Calu3 (cell line): ENCODE results near the gene FARS2. TPM values are rescaled to one million over a fixed set of nuclear protein-coding genes. Genes with fewer than 3 reads are reported as not detected.

Experiments
- BruUV-seq: library from RNA; stranded (reverse); fragments of 400-500 nt; replicated peaks from 2 replicates; lab custom pipeline; 2021; lab: Mats Ljungman, UMichigan
- CTCF ChIA-PET: fragments of 300-600 bp; sonication (Branson Sonifier 250); formaldehyde crosslinking; loops from one replicate; lab custom pipeline; 2022; ENCODE audit warnings: antibody characterized with exemption; lab: Charles Lee
- DNase-seq: peaks from one replicate; pipeline ENCODE4 v3.0.0; 2022
- H3K27ac Mint-ChIP-seq: one replicate; pipeline ENCODE4 v1.8.0; 2022; ENCODE audit warnings: mixed read lengths; ENCODE audit not compliant: unreplicated experiment
- H3K27me3 Mint-ChIP-seq: one replicate; pipeline ENCODE4 v1.8.0; 2022; ENCODE audit warnings: mixed read lengths; ENCODE audit not compliant: unreplicated experiment
- H3K36me3 Mint-ChIP-seq: one replicate; pipeline ENCODE4 v1.8.0; 2022; ENCODE audit warnings: mild to moderate bottlenecking, moderate library complexity, mixed read lengths; ENCODE audit not compliant: insufficient read depth, unreplicated experiment
- H3K4me1 Mint-ChIP-seq: one replicate; pipeline ENCODE4 v1.8.0; 2022; ENCODE audit warnings: mild to moderate bottlenecking, low read depth, mixed read lengths; ENCODE audit not compliant: unreplicated experiment
- H3K4me3 Mint-ChIP-seq: one replicate; pipeline ENCODE4 v1.8.0; 2022; ENCODE audit warnings: mild to moderate bottlenecking, low read depth, moderate library complexity, mixed read lengths; ENCODE audit not compliant: unreplicated experiment
- H3K9me3 Mint-ChIP-seq: one replicate; pipeline ENCODE4 v1.8.0; 2022; ENCODE audit warnings: low read depth, mixed read lengths; ENCODE audit not compliant: unreplicated experiment
- CTCF ChIP-seq: fragments of 200-600 bp; IDR thresholded peaks from one replicate; pipeline ENCODE4 v1.8.0; 2022; ENCODE audit warnings: antibody characterized with exemption; ENCODE audit not compliant: unreplicated experiment
- intact Hi-C: fragments of 100-400 bp; cut with micrococcal nuclease; formaldehyde crosslinking; loops from one replicate; pipeline ENCODE4 v1.10.0; 2022; ENCODE audit not compliant: unreplicated experiment
- total RNA-seq: library from RNA; stranded (reverse); gene quantifications from 2 replicates; pipeline ENCODE4 v1.2.3, GENCODE V29; 2022

FARS2 gene
- total RNA-seq, 1 experiment from 2014 or later = 13.4 TPM

GRCh38 chr6:5443491-5443890, 182.2 kb downstream of the FARS2 start:
- CTCF ChIA-PET = no interaction called here
- no peaks in the 10 kb centered on the region for H3K27me3 Mint-ChIP-seq
- H3K4me1 Mint-ChIP-seq = no peaks in the 10 kb centered on the region
- no peaks in the 10 kb centered on the region for H3K36me3 Mint-ChIP-seq
- no peaks in the 10 kb centered on the region for H3K9me3 Mint-ChIP-seq
- intact Hi-C loops = no loop called here
- no peak for DNase-seq
- no peak overlapping the region for H3K4me3 Mint-ChIP-seq
- TF ChIP-seq CTCF = no peak
- no peak overlapping the region for H3K27ac Mint-ChIP-seq
- BruUV-seq = no TSS peak

DNA sequence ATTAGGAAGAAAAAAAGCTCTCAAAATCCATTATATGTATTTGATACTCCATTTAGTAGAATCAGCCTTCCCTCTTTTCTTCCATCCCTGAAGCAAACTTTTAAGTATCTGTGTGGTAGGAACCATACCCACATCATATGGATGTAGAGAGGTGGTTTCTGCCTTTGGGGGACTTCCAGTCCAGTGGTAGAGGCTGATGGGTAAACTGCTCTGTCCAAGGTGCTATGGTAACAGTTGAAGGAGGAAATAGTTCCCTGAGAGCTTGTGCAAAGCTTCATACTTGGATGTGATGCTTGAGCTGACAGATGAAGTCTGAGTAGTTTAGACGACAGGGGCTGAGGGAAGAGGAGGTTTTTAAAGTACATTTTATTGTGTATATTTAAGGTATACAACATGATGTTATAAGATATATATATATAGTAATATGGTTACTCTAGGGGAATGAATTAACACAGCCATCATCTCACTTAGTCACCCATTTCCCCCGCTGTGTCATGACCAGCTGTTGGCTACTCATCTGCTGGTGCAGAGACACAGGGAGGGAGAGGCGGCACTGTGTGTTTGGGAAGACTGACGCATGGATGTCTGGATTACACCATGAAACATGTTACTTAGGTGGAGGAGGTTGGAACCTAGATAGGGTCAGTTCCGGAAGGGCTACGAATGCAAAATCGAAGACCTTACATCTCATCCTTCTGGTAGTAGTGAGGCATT, 185.2 kb downstream of the FARS2 start:
- Mint-ChIP-seq H3K36me3 (no peaks in the 10 kb centered on the region), H3K27ac (no peak overlapping the region), H3K9me3 (no peaks in the 10 kb centered on the region), H3K27me3 (no peaks in the 10 kb centered on the region), H3K4me1 (no peaks in the 10 kb centered on the region), H3K4me3 (no peak overlapping the region)
- DNase-seq = no peak
- CTCF ChIA-PET = no interaction called here
- TF ChIP-seq CTCF = no peak
- BruUV-seq = no TSS peak
- intact Hi-C loops = no loop called here

DNA sequence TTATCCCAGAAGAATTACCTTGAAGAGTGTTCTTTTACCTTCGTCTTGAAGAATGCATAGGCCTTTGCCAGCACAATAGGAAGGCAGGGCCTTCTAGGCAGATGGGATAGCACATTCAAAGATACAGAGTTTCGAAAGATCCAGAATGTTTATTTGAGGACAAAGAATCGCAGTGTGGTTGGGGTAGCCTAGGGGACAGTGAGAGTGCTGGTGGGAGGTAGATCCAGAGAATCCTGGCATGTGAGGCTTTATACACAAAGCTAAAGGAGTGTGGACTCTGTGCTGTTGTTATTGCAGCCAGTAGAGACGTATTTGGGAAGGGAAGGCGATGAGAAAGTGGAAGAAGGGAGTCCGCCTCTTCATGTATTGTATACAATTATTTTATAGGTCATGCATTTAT, 186.6 kb downstream of the FARS2 start:
- CTCF ChIA-PET = no interaction called here
- H3K4me3 Mint-ChIP-seq = no peak overlapping the region
- intact Hi-C loops = no loop called here
- no peaks in the 10 kb centered on the region for H3K36me3 Mint-ChIP-seq
- no peak overlapping the region for H3K27ac Mint-ChIP-seq
- no peak for DNase-seq
- no peaks in the 10 kb centered on the region for H3K4me1 Mint-ChIP-seq
- no peak for TF ChIP-seq CTCF
- no TSS peak for BruUV-seq
- no peaks in the 10 kb centered on the region for H3K9me3 Mint-ChIP-seq
- no peaks in the 10 kb centered on the region for H3K27me3 Mint-ChIP-seq

DNA sequence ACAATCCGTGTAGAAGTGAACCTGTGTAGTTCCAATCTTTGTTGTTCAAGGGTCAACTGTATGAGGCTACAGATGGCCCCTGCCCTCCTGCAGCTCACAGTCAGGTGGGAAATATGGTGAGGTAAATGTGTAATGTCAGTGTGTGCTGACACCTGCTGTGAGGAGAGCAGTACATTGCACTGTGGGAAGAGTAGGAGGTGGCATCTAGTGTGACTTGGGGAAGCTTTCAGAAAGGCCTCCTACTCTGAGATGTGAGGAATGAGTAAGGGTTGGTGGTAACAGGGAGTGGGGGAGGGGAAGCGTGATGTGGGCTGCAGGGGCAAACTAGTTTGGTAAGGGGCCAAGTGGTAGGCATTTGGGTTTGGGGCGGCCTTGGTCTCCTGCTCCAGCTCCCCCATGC, 188.8 kb downstream of the FARS2 start:
- CTCF ChIA-PET = interaction anchor here (0.6 kb wide), 1 partner anchor 10 kb away, joined by 5 read pairs; no protein-coding TSS in a partner anchor
- intact Hi-C loops = no loop called here
- no peaks in the 10 kb centered on the region for H3K9me3 Mint-ChIP-seq
- no peak overlapping the region for H3K4me3 Mint-ChIP-seq
- no peak overlapping the region for H3K27ac Mint-ChIP-seq
- DNase-seq = no peak
- no peaks in the 10 kb centered on the region for H3K36me3 Mint-ChIP-seq
- no peak for TF ChIP-seq CTCF
- H3K4me1 Mint-ChIP-seq = peaks cover 7% of the 10 kb centered on the region
- H3K27me3 Mint-ChIP-seq = no peaks in the 10 kb centered on the region
- BruUV-seq = no TSS peak
